Liver (tissue), 9 donors: ENCODE results near the gene BRSK2. TPM values are rescaled to one million over a fixed set of nuclear protein-coding genes. Genes with fewer than 3 reads are reported as not detected.

Source experiments
- DNase-seq: peaks from one replicate; pipeline ENCODE4 v3.0.0-alpha.2; 2017; ENCODE audit warnings: low spot score
- H3K27ac ChIP-seq, 2 donors: one replicate each; pipeline ENCODE4 v1.7.0; 2013; ENCODE audit warnings: inconsistent platforms in 2 of 2, low read length in 2 of 2, control low read depth in 1 of 2, low read depth in 1 of 2, mild to moderate bottlenecking in 1 of 2
- H3K27me3 ChIP-seq, 4 donors: one replicate each; pipeline versions ENCODE4 v1.6.1 to v1.7.0; 2013; ENCODE audit warnings: low read length in 3 of 4, inconsistent platforms in 1 of 4, mild to moderate bottlenecking in 1 of 4, moderate library complexity in 1 of 4; ENCODE audit not compliant: control insufficient read depth in 4 of 4, insufficient read depth in 4 of 4
- H3K36me3 ChIP-seq, 4 donors: one replicate each; pipeline versions ENCODE4 v1.6.1 to v1.7.0; 2013; ENCODE audit warnings: low read length in 3 of 4, mild to moderate bottlenecking in 3 of 4, low read depth in 1 of 4, moderate library complexity in 1 of 4; ENCODE audit not compliant: control insufficient read depth in 4 of 4, insufficient read depth in 3 of 4
- H3K4me1 ChIP-seq, 4 donors: one replicate each; pipeline versions ENCODE4 v1.6.1 to v1.7.0; 2013; ENCODE audit warnings: low read length in 3 of 4, mild to moderate bottlenecking in 3 of 4, moderate library complexity in 1 of 4; ENCODE audit not compliant: control insufficient read depth in 4 of 4, insufficient read depth in 4 of 4
- H3K4me3 ChIP-seq, 3 donors: one replicate each; pipeline versions ENCODE4 v1.6.1 to v1.7.0; 2013; ENCODE audit warnings: low read length in 3 of 3, control low read depth in 1 of 3, low read depth in 1 of 3, mild to moderate bottlenecking in 1 of 3
- H3K9ac ChIP-seq, 2 donors: one replicate each; pipeline ENCODE4 v1.7.0; 2013; ENCODE audit warnings: low read length in 2 of 2, mild to moderate bottlenecking in 2 of 2, moderate library complexity in 2 of 2, control low read depth in 1 of 2, low read depth in 1 of 2
- H3K9me3 ChIP-seq, 4 donors: one replicate each; pipeline versions ENCODE4 v1.6.1 to v1.7.0; 2013; ENCODE audit warnings: low read length in 3 of 4; ENCODE audit not compliant: control insufficient read depth in 4 of 4
- CTCF ChIP-seq: fragments of 150-350 bp; IDR thresholded peaks from 2 replicates; pipeline ENCODE4 v1.5.1; 2017; ENCODE audit warnings: improper control_type of control experiment, low read depth, low read length; ENCODE audit not compliant: missing input control
- EGR1 ChIP-seq, 2 donors: IDR thresholded peaks; 2 replicates each; pipeline ENCODE4 v1.6.1; 2016 to 2018; ENCODE audit warnings: antibody characterized with exemption in 2 of 2, low read depth in 2 of 2
- FOXA1 ChIP-seq: IDR thresholded peaks from 2 replicates; pipeline ENCODE4 v1.6.1; 2016; ENCODE audit warnings: antibody characterized with exemption
- FOXA2 ChIP-seq: IDR thresholded peaks from 2 replicates; pipeline ENCODE4 v1.6.1; 2016; ENCODE audit warnings: antibody characterized with exemption
- GABPA ChIP-seq, 2 donors: IDR thresholded peaks in 1 of 2; conservative IDR thresholded peaks in 1 of 2; 2 replicates each; pipeline ENCODE4 v1.6.1; 2016; ENCODE audit warnings: antibody characterized with exemption in 2 of 2, mild to moderate bottlenecking in 1 of 2, moderate library complexity in 1 of 2
- HNF4A ChIP-seq, 2 donors: conservative IDR thresholded peaks; 2 replicates each; pipeline ENCODE4 v1.6.1; 2016; ENCODE audit warnings: antibody characterized with exemption in 2 of 2, mild to moderate bottlenecking in 2 of 2
- HNF4G ChIP-seq: IDR thresholded peaks from 2 replicates; pipeline ENCODE4 v1.6.1; 2016; ENCODE audit warnings: antibody characterized with exemption
- JUND ChIP-seq, 2 donors: IDR thresholded peaks; 2 replicates each; pipeline ENCODE4 v1.6.1; 2016; ENCODE audit warnings: antibody characterized with exemption in 2 of 2
- NR2F2 ChIP-seq: IDR thresholded peaks from 2 replicates; pipeline ENCODE4 v1.6.1; 2016; ENCODE audit warnings: antibody characterized with exemption
- RAD21 ChIP-seq, 2 donors: IDR thresholded peaks; 2 replicates each; pipeline ENCODE4 v1.6.1; 2016; ENCODE audit warnings: antibody characterized with exemption in 2 of 2, mild to moderate bottlenecking in 2 of 2
- RXRA ChIP-seq, 2 donors: IDR thresholded peaks; 2 replicates each; pipeline ENCODE4 v1.6.1; 2017 to 2018; ENCODE audit warnings: antibody characterized with exemption in 2 of 2, mild to moderate bottlenecking in 1 of 2
- SP1 ChIP-seq: IDR thresholded peaks from 2 replicates; pipeline ENCODE4 v1.6.1; 2018; ENCODE audit warnings: antibody characterized with exemption, mild to moderate bottlenecking
- TAF1 ChIP-seq: conservative IDR thresholded peaks from 2 replicates; pipeline ENCODE4 v1.6.1; 2016; ENCODE audit warnings: antibody characterized with exemption, mild to moderate bottlenecking
- YY1 ChIP-seq: IDR thresholded peaks from 2 replicates; pipeline ENCODE4 v1.6.1; 2016; ENCODE audit warnings: antibody characterized with exemption, mild to moderate bottlenecking
- WGBS: extraction: QIAGEN DNeasy Blood & Tissue Kit; methylation state at CpG from one replicate; pipeline ENCODE4 v1.1.7; 2013; 5-methylcytosine and 5-hydroxymethylcytosine counted together
- polyA plus RNA-seq, 2 donors: library from polyadenylated mRNA; stranded (reverse) in 1 of 2; unstranded in 1 of 2; fragments of 200-250 nt in 1 of 2; fragments of >200 nt in 1 of 2; fragmentation: Nextera tagmentation in 1 of 2; extraction: Ambion mirVana in 1 of 2; gene quantifications; one replicate each; pipeline versions ENCODE4 v1.2.1 to v1.2.3, GENCODE V29; 2013 to 2015
- total RNA-seq, 2 donors: library from RNA; depleted of rRNA; stranded (reverse); fragments of >200 nt; gene quantifications; one replicate each; pipeline ENCODE4 v1.2.3, GENCODE V29; 2014
- TF ChIP-seq, protein P1 (sequence below): IDR thresholded peaks from 2 replicates; pipeline ENCODE4 v1.6.1; 2016; ENCODE audit warnings: antibody characterized with exemption
- TF ChIP-seq, protein P2 (sequence below): IDR thresholded peaks from 2 replicates; pipeline ENCODE4 v1.6.1; 2016; ENCODE audit warnings: antibody characterized with exemption, mild to moderate bottlenecking
- TF ChIP-seq, protein P3 (sequence below): IDR thresholded peaks from 2 replicates; pipeline ENCODE4 v1.6.1; 2016; ENCODE audit warnings: antibody characterized with exemption
- TF ChIP-seq, protein P4 (sequence below): IDR thresholded peaks from 2 replicates; pipeline ENCODE4 v1.6.1; 2016; ENCODE audit warnings: antibody characterized with exemption
- donor health status: healthy.
- donor health status: healthy.
- donor health status: healthy.
- donor health status: healthy.
- donor health status: healthy.

BRSK2 gene
- total and polyA plus RNA-seq, 4 donors = 0.05 to 0.17 TPM; not detected in 2

- TF ChIP-seq CTCF = no peak
- no peak for TF ChIP-seq TAF1
These were observed 21.5 kb upstream of the BRSK2 start (continued) for GRCh38 chr11:1368216-1368615.

DNA sequence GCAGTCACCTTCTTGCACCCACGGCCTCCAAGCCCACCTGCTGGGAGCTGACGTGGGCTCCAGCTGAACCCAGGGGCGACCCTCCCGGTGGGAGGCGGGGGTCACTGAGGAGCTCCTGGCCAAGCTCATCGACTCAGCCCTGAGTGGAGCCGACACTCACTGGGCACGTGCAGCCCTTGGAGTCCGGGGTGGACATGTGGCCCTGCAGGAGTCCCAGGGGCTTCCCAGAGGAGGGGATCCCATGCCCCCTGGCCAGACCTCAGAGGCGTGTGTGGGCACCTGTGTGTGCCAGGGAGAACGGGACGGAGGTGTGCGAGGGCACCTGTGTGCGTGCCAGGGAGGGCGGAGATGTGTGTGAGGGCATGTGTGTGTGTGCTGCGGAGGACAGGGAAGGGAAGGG is 20.8 kb upstream of the BRSK2 start:
- 77% methylated on average over 16 of the region's 16 CpGs for WGBS

More for the DNA sequence above, 20.8 kb upstream of the BRSK2 start:
- Histone ChIP-seq H3K27me3 (peaks cover 0 to 2% (median 0%) of the 10 kb centered on the region in 4 donors), H3K9me3 (peaks cover 0 to 6% (median 4%) of the 10 kb centered on the region in 4 donors), H3K4me3 (no peak overlapping the region), H3K9ac (no peak overlapping the region), H3K4me1 (no peaks in the 10 kb centered on the region), H3K27ac (no peak overlapping the region), H3K36me3 (no peaks in the 10 kb centered on the region)
- TF ChIP-seq NR2F2 (no peak), CTCF (no peak), SP1 (no peak), YY1 (no peak), EGR1 (IDR thresholded peaks at IDR 0.05; ENCODE audit: low read depth in 2 of 2) (no peak), HNF4G (no peak), GABPA (IDR thresholded peaks at IDR 0.05 in 1 of 2, conservative IDR thresholded peaks at IDR 0.05 in 1 of 2) (no peak), RXRA (IDR thresholded peaks at IDR 0.05) (no peak), TAF1 (no peak), JUND (IDR thresholded peaks at IDR 0.05) (no peak), FOXA1 (no peak), FOXA2 (no peak), RAD21 (IDR thresholded peaks at IDR 0.05) (no peak), HNF4A (conservative IDR thresholded peaks at IDR 0.05) (no peak)
- TF ChIP-seq, protein P1, sequence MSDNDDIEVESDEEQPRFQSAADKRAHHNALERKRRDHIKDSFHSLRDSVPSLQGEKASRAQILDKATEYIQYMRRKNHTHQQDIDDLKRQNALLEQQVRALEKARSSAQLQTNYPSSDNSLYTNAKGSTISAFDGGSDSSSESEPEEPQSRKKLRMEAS = no peak
- TF ChIP-seq, protein P2, sequence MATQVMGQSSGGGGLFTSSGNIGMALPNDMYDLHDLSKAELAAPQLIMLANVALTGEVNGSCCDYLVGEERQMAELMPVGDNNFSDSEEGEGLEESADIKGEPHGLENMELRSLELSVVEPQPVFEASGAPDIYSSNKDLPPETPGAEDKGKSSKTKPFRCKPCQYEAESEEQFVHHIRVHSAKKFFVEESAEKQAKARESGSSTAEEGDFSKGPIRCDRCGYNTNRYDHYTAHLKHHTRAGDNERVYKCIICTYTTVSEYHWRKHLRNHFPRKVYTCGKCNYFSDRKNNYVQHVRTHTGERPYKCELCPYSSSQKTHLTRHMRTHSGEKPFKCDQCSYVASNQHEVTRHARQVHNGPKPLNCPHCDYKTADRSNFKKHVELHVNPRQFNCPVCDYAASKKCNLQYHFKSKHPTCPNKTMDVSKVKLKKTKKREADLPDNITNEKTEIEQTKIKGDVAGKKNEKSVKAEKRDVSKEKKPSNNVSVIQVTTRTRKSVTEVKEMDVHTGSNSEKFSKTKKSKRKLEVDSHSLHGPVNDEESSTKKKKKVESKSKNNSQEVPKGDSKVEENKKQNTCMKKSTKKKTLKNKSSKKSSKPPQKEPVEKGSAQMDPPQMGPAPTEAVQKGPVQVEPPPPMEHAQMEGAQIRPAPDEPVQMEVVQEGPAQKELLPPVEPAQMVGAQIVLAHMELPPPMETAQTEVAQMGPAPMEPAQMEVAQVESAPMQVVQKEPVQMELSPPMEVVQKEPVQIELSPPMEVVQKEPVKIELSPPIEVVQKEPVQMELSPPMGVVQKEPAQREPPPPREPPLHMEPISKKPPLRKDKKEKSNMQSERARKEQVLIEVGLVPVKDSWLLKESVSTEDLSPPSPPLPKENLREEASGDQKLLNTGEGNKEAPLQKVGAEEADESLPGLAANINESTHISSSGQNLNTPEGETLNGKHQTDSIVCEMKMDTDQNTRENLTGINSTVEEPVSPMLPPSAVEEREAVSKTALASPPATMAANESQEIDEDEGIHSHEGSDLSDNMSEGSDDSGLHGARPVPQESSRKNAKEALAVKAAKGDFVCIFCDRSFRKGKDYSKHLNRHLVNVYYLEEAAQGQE = no peak
- TF ChIP-seq, protein P3, sequence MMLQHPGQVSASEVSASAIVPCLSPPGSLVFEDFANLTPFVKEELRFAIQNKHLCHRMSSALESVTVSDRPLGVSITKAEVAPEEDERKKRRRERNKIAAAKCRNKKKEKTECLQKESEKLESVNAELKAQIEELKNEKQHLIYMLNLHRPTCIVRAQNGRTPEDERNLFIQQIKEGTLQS = no peak
- TF ChIP-seq, protein P4, sequence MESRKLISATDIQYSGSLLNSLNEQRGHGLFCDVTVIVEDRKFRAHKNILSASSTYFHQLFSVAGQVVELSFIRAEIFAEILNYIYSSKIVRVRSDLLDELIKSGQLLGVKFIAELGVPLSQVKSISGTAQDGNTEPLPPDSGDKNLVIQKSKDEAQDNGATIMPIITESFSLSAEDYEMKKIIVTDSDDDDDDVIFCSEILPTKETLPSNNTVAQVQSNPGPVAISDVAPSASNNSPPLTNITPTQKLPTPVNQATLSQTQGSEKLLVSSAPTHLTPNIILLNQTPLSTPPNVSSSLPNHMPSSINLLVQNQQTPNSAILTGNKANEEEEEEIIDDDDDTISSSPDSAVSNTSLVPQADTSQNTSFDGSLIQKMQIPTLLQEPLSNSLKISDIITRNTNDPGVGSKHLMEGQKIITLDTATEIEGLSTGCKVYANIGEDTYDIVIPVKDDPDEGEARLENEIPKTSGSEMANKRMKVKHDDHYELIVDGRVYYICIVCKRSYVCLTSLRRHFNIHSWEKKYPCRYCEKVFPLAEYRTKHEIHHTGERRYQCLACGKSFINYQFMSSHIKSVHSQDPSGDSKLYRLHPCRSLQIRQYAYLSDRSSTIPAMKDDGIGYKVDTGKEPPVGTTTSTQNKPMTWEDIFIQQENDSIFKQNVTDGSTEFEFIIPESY = no peak
- DNase-seq = no peak
